Stimulated activated CD8-positive, alpha-beta memory T cell treated with anti-CD3 and anti-CD28 coated beads, Interleukin-12 subunit alpha, Interleukin-12 subunit beta, amount 100 ng/mL, for 1 hour (primary cell): Measurements from ENCODE around the gene VOPP1.

ENCODE experiments used
- DNase-seq: peaks from one replicate; pipeline ENCODE4 v3.0.0-alpha.2; 2020; ENCODE audit warnings: low read depth

The VOPP1 gene

DNA sequence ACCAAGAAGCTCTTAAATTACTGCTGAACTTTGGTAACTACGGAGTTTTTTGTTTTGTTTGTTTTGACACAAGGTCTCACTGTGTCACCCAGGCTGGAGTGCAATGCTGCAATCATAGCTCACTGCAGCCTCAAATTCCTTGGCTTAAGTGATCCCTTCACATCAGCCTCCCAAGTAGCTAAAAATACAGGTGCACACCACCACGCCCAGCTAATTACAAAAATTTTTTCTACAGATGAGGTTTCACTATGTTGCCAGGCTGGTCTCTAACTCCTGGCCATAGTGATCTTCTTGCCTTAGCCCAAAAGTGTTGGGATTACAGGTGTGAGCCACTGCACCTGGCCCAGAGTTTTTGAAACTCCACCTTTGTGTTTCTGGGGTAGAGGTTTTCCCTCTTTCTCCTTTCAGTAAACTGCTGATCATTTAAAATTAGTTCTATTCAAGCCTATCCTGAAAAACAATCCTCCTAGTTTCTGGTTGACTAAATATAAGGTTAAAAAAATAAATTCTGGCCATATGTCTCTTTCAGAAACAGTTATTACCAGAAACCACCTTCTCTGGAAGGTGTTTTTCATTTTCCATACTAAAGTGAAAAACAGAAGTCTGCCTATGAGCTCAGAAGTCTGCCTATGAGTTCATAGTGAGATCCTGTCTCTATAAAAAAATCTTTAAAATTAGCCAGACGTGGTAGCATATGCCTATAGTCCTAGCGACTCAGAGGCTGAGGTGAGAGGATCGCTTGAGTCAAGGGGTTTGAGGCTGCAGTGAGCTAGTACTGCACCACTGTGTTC, 63.9 kb downstream of the VOPP1 start:
- no peak for DNase-seq

DNA sequence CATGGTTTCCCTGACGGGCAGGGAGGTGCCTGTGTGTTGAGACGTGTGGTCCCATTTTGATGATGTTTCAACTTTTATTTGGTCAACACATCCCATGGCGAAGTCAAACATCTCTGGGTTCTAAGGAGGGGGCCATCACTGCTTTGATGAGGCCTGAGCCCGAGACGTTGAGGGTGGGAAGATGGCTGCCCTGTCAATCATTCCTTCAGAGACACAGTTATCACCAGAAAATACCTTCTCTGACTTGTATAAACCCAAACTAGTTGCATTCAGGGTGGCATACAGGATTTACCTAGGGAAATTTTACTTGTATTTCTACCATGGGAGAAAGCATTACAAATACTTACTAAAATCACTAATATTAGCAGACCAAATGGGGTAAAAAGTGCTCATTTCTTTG, 64.6 kb downstream of the VOPP1 start:
- no peak for DNase-seq

DNA sequence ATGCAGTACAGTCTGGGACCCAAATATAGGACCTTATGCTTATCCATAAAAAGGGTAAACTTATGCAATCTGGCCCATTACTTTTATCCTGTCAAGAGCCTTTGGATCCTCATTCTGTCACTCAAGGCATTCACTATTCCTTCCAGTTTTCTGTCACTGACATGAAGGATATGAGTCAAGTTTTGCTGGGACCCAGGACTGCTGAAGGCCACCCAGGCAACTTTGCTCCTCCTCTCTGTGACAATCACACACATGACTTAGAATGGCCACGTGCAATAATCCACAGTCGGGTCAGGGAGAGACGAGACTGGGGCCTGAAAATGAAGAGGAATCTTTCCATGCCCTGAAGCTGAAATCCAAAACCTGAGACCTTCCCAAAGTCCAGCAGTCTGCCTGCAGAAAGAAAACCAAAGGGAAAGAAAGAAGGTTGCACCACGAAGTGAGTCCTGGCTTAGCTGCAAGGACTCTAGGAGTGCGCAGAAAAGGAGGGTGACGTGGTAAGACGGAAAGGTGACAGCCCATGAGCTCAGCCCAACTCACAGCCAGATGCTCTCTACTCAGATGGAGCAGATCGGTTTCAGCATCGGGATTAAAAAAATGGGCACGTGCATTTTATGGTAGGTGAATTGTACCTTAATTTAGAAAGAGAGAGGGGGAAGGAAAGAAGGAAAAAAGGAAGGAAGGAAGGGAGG, 67.2 kb downstream of the VOPP1 start:
- no peak for DNase-seq

DNA sequence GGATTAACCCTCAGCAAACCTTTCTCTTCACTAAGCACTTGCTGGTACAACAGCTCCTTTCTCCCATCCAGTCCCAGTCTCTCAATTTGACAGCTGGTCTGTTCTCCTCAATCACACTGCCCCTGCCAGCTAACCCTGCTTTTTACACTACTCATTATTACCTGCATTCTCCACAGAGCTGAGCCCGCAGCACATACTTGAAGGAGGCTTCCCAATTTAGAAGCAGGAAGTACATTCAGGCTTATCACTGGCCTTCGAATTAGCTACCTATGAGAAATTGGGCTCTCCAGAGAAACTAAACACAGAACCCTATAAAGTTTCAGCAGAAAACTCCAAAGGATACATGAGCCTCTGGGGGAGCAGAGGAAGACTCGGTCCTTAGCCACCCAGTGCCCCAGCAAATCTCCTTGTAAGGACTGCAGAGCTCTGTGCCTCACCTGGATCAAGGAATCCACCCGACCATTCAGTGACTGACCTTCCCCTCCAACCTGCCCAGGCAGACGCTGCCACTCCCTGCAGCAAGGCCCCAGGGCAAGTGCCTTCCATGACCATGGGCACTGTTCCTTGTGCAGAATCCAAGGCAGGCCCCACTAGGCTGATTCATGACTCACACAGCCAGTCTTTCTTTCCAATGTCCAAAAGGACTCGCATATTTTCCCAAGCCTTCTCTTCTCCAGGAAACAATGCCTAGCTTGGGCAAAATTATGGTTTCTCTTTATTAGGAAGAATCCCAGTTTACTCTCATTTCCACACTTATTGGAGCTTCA, 68.0 kb downstream of the VOPP1 start:
- no peak for DNase-seq

DNA sequence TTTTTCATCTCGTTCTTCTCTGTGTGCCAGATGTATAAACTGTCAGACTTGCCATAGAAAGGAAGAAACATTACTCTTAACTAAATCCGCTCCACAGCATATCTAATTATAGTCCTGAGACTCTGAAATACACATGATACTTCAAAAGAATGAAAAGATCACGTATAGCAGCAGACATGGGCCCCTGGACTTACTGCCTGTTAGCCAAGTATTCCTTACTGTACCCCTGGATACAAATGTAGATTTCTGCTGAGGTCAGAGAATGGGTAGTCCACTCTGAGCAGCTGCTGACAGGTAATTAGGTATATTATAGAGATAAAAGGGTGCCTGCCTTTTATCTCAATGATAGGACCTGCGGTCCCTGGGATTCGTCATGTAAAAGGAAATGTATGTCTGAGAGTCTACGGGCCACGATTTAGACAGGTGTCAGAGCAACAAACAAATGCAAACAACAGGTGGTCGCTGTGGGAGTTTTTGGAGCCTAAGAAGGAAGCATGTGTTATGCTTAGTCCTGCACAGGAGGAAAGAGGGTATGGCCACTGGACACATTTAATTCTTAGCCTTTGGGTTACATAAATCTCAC, 69.4 kb downstream of the VOPP1 start:
- DNase-seq, result no peak

DNA sequence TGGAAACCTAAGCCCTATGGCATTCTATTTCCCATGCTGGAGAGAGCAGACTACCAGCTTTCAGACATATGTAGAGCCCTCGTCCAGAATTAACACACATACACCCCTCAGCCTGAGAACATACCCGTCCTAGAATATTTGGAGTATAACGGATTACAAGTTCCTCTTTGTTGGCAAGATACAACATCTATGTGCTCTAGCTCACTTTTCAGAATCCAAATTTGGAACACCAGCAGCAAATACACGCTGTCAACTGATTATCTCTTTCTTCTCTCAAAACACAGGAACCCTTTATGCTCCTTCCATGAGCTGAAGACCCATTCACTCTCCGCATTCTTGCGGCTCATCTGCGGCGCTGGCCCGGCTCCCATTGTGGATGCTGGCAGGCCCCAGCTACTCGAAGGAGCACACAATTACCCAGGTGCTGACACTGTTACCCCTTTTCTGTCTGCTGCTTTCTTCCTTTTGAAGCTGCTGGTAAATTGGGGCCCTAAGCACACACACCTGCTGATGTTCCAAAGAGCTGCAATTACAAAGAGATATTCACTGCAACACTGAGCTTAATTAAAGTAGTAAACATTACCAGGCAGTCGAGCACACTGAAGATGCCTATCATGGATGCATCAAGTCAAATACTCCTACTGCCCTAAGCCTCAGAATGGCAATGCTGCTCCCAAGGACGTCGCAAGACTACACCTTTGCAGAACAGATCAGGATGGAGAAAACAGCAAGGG, 70.0 kb downstream of the VOPP1 start:
- no peak for DNase-seq

DNA sequence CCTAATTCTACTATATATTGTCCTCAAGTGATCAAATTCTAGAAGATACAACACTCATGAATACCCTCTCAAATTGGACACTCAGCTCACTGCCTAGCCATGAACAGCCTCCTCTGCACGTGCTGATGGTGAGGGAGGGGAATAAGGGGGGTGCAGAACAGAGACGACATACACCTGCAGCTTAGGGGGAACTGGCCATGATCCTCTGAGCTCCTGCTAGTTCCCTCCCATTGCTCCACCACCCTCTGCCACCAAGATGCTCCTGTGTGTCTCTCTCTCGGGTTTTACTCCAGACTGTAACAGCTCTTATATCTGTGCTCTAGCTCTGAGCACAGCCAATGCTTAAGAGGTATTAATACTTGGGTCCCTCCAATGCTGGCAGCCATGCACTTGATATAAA, 70.7 kb downstream of the VOPP1 start:
- DNase-seq, result no peak

DNA sequence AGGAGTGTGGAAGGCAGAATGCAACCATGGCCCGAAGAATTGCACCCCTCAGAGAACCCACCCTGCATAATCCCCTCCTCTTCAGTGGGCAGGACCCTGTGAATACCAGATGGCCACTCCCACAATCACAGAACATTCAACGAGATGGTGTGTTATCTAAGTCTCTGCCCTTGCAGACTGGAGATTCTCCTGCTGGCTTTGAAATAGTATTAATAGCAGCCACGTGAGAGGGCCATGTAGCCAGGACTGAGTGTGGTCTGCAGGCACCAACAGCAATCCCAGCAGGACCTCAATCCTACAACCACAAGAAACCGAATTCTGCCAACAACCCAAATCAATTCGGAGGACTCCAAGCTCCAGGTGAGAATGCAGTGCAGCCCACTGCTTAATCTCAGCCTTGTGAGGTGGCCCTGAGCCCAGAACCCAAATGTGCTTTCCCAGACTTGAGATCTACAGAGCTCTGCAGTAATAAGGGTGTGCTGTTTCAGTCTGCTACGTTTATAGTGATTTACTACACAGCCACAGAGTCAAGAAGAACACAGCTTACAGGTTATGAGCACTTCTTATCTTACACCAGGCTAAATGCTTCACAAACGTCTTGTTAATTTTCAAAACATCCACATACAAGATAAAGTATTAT, 72.1 kb downstream of the VOPP1 start:
- DNase-seq, result no peak

DNA sequence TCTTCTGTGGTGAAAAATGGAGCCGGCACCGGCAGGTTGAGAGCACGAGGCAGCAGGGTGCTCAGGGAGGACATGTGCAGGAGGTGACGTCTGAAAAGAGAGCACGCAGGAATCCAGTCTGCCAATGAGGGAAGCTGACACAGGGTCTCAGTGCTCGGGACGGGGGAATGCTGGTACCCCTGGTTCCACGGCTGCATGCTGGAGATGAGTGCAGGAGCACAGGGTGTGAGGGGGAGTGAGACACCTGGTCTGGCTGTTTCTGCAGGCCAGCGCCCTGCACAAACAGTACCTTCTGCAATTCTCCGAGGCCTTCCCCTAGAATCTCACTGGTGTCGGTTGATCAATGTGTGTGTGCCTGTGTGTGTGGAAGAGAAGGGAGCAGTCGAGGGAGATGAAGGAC, 72.7 kb downstream of the VOPP1 start:
- no peak for DNase-seq

DNA sequence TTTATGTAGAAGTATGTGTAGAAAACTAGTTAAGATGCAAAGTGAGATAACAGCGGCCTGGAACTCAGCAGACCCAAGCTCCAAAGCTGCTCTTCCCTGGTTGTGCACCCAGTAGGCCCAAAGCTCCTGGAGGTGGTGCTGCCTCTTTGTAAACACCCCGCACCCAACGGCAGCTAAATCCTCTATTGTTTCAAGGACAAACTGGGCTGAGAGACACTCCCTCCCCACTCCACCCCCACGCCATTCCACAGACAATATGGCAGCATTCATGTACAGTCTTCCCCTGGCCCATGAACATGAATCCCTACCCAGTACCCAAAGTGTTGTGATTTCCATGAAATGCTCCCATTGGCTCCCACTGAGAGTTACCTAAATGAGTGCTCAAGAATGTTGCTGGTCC, 73.5 kb downstream of the VOPP1 start:
- DNase-seq, result no peak

DNA sequence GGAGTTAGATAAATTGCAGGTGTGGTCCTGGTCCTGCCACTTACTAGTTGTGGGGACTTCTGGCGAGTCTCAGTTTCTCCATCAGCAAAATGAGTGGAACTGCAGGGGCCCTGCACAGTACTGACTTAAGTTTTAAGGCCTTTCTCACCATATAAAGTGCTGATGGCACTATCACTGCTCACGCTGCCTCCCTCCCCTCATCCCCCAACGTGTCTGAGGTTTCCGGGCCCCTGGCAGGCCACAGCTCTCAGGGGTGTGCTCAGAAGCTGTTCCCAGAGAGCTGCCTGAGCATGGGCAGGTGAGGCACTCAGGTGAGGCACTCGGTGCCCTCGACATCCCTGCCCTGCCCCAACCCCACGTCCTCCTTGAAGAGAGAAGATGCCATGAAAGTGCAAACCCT, 74.2 kb downstream of the VOPP1 start:
- DNase-seq, result no peak

DNA sequence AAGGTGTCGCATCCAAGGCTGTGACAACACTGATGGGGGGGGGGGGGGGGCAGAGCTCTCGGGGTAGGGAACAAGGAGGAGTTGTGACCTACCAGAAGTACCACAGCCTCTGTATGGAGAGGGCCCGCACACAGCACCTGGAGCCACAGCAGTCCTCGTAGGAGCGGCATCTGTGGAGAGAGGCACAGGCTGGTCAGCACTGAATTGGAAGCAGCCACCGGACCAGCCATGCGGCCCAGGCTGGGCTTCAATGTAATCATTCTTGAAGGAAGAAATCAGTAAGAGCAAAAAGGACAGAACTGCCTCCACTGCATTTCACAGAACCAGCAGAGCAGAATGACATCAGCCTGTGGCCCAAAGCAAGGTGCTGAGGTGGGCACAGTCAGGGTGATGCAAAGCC, 74.8 kb downstream of the VOPP1 start:
- no peak for DNase-seq

DNA sequence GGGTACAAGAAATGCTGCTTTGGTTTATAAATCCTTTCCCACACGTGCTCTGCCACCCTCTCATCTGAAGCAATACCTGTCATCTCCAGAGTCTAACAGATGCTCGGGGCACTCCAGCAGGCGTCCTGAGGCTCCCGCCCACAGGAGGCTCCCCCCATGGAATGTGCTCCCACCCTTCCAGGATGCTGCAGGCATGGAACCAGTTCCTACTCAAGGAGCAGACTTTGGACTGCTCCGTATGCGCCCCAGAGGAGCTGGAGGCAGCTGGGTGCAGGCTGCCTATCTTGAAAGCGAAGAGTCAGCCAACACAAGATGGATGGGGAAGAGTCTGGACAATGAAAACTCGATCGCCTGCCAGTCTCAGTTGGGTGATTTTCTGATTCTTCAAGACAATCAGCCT, 75.4 kb downstream of the VOPP1 start:
- no peak for DNase-seq

DNA sequence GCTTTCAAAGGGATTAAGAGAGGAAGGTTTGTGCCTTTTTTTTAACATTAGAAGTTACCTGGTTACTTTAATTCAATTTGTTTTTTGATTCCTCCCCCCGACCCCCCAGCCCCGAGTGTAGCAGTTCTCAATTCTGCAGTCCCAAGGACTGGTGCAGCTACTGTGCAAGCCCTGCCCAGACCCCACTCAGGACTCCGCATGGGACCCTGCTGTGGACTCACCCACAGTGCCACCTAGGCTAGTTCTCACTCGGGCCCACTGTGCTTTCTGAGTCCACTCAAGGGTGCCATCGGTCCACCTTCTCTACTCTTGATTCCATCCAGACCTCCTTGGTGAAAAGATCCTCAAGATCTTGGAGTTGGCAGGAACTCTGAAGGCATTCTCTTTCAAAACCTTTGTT, 77.4 kb downstream of the VOPP1 start:
- no peak for DNase-seq

DNA sequence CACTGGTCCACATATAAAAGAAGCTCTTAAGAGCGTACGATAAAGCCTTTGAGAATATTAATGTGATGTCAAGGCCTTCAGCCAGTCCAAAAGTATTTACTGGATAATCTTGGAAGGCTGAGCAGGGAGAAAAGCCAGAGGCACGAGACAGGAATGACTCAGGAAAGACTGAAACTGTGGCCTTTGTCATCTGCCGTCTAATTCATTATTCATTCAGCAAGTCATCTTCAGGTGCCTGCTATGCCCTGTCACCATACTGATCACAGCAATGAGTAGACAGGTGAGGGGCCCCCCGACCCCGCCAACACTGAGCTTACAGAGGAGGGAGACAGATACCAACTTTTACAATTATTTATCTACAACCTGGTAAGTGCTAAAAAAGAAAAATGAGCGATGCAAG, 78.9 kb downstream of the VOPP1 start:
- DNase-seq, result no peak

DNA sequence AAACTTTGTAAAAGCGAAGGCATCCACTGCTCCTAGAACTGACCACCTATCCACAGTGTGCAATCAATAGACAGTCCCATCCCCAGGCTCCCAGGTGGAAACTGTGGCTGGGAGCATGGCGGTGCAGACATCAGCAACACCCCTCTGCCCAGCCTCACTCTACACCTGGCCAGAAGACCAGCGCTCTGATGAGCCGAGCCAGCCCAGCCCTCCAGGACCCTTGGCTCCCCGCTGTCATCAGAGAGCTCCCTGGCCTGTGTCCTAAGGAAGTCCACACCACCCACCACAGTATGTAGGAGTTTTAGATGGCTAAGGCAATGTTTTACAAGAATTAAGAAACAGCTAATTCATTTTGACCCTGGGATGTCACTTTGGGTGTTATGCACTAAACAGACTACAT, 81.0 kb downstream of the VOPP1 start:
- no peak for DNase-seq

DNA sequence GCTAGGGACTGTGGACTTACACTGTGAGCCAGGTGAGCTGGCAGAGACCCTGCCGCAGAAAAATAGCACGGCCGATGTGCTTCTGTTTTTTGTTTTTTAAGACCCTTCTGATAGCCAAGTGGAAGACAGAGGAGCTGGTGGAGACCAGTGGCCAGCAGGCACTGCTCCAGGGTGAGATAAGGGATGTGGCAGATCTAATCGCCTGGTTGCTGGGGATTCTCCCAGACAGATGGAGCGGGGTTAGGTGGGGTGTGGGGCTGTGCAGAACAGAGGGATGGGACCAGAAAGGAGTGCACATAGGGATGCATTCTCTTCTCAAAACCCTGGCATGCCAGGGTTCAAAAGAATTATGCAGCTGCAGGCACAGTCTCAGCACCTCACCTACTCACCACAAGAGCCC, 82.2 kb downstream of the VOPP1 start:
- DNase-seq, result no peak

DNA sequence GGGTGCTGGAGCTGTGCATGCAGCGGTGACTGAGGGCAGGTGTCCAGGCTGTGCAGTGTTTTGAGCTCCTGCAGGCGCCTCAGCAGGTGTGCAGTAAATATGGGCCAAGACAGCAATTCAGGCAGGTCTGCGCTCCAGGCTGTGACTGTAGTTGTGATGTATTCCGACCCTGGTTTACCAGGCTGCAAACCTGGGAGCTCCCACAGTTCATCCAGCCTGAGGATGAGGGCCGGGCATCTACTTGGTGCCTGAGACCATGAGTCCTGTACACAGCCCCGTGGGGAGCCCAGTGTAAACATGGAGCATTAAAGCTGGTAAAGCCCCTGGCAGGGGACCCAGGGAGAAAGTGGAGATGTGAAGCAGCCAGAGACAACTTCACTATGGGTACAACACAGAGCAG, 82.8 kb downstream of the VOPP1 start:
- no peak for DNase-seq

DNA sequence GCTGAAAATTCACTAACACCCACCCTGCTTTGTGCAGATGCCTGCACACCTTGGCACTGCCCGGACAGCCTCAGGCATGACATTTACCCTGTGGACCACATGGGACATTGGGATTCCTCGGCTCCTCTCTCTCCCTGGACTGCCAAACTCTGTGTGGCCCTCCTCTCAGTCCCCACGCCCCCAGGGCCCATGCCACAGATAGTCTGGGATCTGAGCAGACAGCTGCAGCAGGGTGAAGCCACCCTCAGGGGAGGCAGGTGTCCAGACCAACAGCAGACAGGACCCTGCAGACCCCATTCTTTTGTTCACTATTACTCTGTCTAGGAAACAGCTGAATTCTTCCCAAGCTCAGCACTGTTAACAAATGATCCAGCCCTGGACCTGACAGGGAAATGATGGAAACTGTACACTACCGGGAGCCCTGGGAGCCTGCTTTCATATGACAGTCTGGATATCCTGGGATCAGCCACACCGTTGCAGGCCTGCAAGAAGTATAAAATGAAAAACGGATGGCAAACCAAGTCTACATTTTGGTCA, 83.4 kb downstream of the VOPP1 start:
- DNase-seq, result no peak

DNA sequence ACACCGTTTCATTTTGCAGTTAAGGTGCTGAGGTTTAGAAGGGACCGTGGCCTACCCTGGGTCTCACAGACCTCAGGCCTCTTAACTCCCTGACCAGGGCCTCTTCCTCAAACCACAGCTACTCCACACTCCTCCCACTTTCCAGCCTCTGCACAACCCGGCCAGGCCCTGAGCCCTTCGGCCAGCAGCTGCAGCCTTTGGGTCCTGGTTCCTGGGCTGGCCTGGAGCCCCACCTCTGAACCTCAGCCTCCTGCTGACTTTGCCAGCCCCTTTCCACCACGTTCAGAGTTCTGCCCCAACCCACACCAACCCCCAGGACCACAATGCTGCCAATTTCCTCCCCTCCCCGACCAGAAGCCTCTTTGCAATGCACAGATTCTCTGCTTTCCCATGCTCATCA, 84.1 kb downstream of the VOPP1 start:
- DNase-seq, result no peak

DNA sequence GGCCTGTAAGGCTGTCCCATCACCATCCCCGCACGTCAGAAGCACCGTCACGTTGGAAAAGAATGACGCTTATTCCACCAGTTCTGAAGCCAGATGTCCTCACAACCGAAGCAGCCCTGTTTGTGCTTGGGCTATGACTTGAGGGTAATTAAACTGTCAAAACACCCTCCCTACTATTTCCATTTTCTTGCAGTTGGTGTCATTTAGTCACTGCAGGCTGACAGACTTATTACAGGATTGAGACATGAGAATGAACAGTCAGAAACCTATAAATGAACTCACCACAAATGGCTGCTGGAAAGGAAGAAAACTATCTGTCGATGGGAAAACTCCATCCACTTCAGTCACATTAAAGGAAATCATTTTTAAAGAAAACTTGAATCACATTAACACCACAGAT, 85.3 kb downstream of the VOPP1 start:
- DNase-seq, result no peak
